HEK293T (cell line): Measurements from ENCODE around the gene NEK10.
"Not testable (repeated sequence)": the region's sequence is repeated elsewhere in the genome, so short reads cannot be mapped to it uniquely, and the experiment has no call there.

Source experiments
- CTCF ChIA-PET: fragments of 350-600 bp; formaldehyde crosslinking; extraction: SDS; loops from one replicate; lab custom pipeline; 2021; ENCODE audit warnings: antibody characterized with exemption, inconsistent platforms; lab: Yijun Ruan, JAX
- POLR2A ChIA-PET: fragments of 350-600 bp; formaldehyde crosslinking; extraction: SDS; loops from one replicate; lab custom pipeline; 2020; ENCODE audit warnings: antibody characterized with exemption, inconsistent platforms; lab: Yijun Ruan, JAX
- DNase-seq: peaks from one replicate; pipeline ENCODE4 v3.0.0; 2012; ENCODE audit warnings: mixed read lengths; ENCODE audit errors: extremely low spot score
- ARNT ChIP-seq: fragments of 450-650 bp; IDR thresholded peaks from 2 replicates; pipeline ENCODE4 v1.6.1; 2017; ENCODE audit warnings: mild to moderate bottlenecking
- BHLHE40 ChIP-seq: fragments of 450-650 bp; IDR thresholded peaks from 2 replicates; pipeline ENCODE4 v1.6.1; 2016; ENCODE audit warnings: mild to moderate bottlenecking, moderate library complexity, borderline replicate concordance
- CTBP1 ChIP-seq: fragments of 450-650 bp; IDR thresholded peaks from 2 replicates; pipeline ENCODE4 v1.6.1; 2016; ENCODE audit warnings: borderline replicate concordance
- ELF4 ChIP-seq: fragments of 450-650 bp; IDR thresholded peaks from 2 replicates; pipeline ENCODE4 v1.6.1; 2017; ENCODE audit warnings: antibody characterized with exemption
- FOXA1 ChIP-seq: fragments of 450-650 bp; IDR thresholded peaks from 2 replicates; pipeline ENCODE4 v1.6.1; 2016; ENCODE audit warnings: mild to moderate bottlenecking
- FOXK2 ChIP-seq: fragments of 450-650 bp; IDR thresholded peaks from 2 replicates; pipeline ENCODE4 v1.6.1; 2016; ENCODE audit warnings: mild to moderate bottlenecking
- FOXM1 ChIP-seq: fragments of 450-650 bp; IDR thresholded peaks from 2 replicates; pipeline ENCODE4 v1.6.1; 2017; ENCODE audit warnings: mild to moderate bottlenecking, borderline replicate concordance
- HDGF ChIP-seq: fragments of 450-650 bp; IDR thresholded peaks from 2 replicates; pipeline ENCODE4 v1.6.1; 2017; ENCODE audit warnings: antibody characterized with exemption, borderline replicate concordance
- L3MBTL2 ChIP-seq: fragments of 450-650 bp; conservative IDR thresholded peaks from 2 replicates; pipeline ENCODE4 v1.6.1; 2016; ENCODE audit warnings: mild to moderate bottlenecking
- LEF1 ChIP-seq: fragments of 450-650 bp; IDR thresholded peaks from 2 replicates; pipeline ENCODE4 v1.6.1; 2017; ENCODE audit warnings: mild to moderate bottlenecking, borderline replicate concordance
- NFRKB ChIP-seq: fragments of 450-650 bp; IDR thresholded peaks from 2 replicates; pipeline ENCODE4 v1.6.1; 2016; ENCODE audit warnings: mild to moderate bottlenecking, moderate library complexity
- SP1 ChIP-seq: fragments of 450-650 bp; IDR thresholded peaks from 2 replicates; pipeline ENCODE4 v1.6.1; 2017
- SUZ12 ChIP-seq: fragments of 450-650 bp; IDR thresholded peaks from 2 replicates; pipeline ENCODE4 v1.6.1; 2016; ENCODE audit warnings: mild to moderate bottlenecking
- TARDBP ChIP-seq: fragments of 450-650 bp; IDR thresholded peaks from 2 replicates; pipeline ENCODE4 v1.6.1; 2016
- ZNF384 ChIP-seq: fragments of 450-650 bp; IDR thresholded peaks from 2 replicates; pipeline ENCODE4 v1.6.1; 2016
- TF ChIP-seq, protein P1 (sequence below): fragments of 450-650 bp; IDR thresholded peaks from 2 replicates; pipeline ENCODE4 v1.6.1; 2016

NEK10 gene

DNA sequence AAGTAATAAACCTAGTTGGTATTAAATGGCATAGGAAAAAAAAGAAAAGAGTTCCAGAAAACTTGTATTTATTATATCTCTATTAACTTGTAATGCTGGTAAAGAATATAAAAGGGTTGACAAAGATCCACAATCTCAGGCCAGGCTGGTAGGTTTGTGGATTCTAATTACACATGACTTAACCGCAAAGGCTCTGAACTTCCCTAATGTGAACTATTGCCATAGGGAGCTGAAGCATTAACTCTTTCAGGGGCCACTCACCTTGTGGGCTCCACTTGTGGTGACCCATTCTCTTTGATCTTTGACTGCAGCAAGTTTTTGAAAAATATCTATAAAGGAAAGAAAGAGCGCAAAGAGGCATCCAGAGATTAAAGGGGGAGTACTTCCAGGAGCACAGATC, 58.5 kb downstream of the NEK10 start:
- no peak for TF ChIP-seq L3MBTL2
- TF ChIP-seq SP1: no peak
- TF ChIP-seq FOXA1: no peak
- no peak for TF ChIP-seq BHLHE40
- TF ChIP-seq CTBP1: no peak
- no peak for TF ChIP-seq SUZ12
- no peak for TF ChIP-seq TARDBP
- no peak for TF ChIP-seq HDGF
- TF ChIP-seq ELF4: no peak
- no peak for TF ChIP-seq ZNF384
- no peak for TF ChIP-seq ARNT
- ChIA-PET CTCF (no interaction called here), POLR2A (no interaction called here)
- no peak for DNase-seq

DNA sequence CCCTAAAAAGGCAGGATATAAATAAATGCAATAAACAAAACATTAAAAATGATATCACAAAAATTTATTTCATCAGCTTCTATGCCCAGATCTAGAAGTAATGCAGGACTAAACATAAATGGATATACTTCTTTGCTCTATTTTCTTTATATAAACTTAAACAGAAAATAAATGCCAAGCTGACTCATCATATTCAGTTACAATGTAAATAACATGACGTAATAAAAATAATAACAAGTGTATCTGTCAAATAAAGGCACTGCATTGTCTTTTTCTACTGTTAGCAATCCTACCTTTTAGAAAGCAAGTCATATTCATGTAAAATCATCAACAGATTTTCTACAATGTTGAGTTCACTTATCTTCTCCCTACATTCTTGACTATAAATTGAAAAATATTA, 61.6 kb downstream of the NEK10 start:
- POLR2A ChIA-PET: no interaction called here
- CTCF ChIA-PET: no interaction called here
- no peak for DNase-seq
- TF ChIP-seq NFRKB: no peak
- TF ChIP-seq FOXA1: no peak
- TF ChIP-seq ARNT: no peak
- TF ChIP-seq, protein P1, sequence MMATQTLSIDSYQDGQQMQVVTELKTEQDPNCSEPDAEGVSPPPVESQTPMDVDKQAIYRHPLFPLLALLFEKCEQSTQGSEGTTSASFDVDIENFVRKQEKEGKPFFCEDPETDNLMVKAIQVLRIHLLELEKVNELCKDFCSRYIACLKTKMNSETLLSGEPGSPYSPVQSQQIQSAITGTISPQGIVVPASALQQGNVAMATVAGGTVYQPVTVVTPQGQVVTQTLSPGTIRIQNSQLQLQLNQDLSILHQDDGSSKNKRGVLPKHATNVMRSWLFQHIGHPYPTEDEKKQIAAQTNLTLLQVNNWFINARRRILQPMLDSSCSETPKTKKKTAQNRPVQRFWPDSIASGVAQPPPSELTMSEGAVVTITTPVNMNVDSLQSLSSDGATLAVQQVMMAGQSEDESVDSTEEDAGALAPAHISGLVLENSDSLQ: no peak
- no peak for TF ChIP-seq LEF1
- TF ChIP-seq FOXM1: no peak
- no peak for TF ChIP-seq HDGF

DNA sequence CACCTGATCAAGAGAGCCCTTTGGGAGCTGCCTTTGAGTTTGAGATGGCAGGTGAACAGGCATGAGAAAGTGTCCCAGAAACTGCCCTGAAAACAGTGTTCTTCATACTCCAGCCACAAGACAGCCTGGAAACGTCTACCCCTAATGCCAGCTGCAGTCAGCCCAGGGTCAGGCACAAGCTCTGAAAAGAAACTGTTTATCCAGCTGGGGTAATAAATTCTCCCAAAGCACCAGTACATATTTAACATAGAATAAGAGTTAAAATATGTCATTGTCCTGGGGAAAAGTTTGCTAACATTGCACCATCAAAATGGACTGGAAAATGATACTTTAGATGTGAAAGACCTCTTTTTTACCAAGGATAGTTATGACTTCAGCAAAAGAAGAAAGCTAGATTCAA, 66.3 kb downstream of the NEK10 start:
- TF ChIP-seq FOXM1 (no peak), ELF4 (no peak), ARNT (no peak), L3MBTL2 (no peak), BHLHE40 (no peak), SUZ12 (no peak), SP1 (no peak), HDGF (no peak), NFRKB (no peak)
- POLR2A ChIA-PET: no interaction called here
- CTCF ChIA-PET: interaction anchor here (0.6 kb wide), 1 partner anchor 168 kb away, joined by 3 read pairs; no protein-coding TSS in a partner anchor
- no peak for DNase-seq

DNA sequence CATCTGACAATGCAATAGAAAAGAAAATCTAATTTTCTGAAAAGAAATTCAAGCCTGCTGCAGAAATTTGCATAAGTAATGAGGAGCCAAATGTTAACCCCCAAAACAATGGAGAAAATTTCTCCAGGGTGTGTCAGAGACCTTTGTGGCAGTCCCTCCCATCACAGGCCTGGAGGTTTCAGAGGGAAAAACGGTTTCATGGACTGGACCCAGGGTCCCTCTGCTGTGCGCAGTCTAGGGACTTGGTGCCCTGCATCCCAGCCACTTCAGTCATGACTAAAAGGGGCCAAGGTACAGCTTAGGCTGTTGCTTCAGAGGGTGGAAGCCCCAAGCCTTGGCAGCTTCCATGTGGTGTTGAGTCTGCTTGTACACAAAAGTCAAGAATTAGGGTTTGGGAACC, 70.2 kb downstream of the NEK10 start:
- CTCF ChIA-PET, POLR2A ChIA-PET, DNase-seq: not testable (repeated sequence)

DNA sequence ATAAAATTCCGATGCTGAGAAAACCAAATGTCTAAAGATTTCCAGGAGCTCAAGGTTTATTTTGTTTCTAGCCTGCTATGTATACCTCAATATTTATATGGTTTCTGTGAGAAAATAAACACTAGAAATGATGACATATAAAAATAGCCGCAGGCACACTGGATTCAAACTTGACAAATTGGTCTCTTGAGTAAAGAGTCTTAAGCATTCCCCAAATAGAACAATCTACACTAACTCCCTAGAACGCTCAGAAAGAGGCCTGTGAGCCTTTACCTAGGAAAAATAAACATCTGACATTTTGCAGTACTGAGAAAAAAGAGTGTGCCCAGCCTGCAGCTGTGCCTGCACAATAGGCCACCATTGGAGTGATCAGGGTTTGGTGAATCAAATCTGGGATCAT, 75.2 kb downstream of the NEK10 start:
- POLR2A ChIA-PET: no interaction called here
- no peak for DNase-seq
- TF ChIP-seq BHLHE40: no peak
- no peak for TF ChIP-seq ZNF384
- TF ChIP-seq CTBP1: no peak
- no peak for TF ChIP-seq LEF1
- no peak for TF ChIP-seq SUZ12
- TF ChIP-seq L3MBTL2: no peak
- TF ChIP-seq FOXM1: no peak
- TF ChIP-seq ARNT: no peak
- no peak for TF ChIP-seq ELF4
- TF ChIP-seq HDGF: no peak
- TF ChIP-seq SP1: no peak
- TF ChIP-seq, protein P1: no peak
- TF ChIP-seq FOXK2: no peak
- TF ChIP-seq TARDBP: no peak
- no peak for TF ChIP-seq FOXA1
- CTCF ChIA-PET: no interaction called here

DNA sequence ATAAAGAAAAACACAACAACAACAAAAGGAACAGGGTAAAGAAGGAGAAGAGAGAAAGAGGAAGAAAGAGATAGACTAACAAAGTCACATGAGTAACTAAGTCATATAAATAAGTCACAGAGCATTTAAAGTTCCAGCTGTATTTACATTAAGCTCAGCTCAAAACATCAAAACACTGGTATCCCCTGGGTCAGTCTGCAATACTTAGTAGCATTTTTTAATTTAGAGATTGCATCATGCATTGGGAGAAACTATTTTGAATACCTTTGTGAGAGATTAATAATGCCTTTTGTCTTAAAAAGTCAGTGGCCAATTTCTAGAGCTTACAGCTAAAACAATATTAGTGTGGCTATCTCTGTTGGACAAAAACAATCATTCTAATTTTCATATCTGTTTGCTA, 78.4 kb downstream of the NEK10 start:
- ChIA-PET POLR2A (no interaction called here), CTCF (no interaction called here)
- no peak for DNase-seq
- TF ChIP-seq SP1 (no peak), LEF1 (no peak), FOXK2 (no peak), BHLHE40 (no peak), NFRKB (no peak), CTBP1 (no peak), HDGF (no peak)

DNA sequence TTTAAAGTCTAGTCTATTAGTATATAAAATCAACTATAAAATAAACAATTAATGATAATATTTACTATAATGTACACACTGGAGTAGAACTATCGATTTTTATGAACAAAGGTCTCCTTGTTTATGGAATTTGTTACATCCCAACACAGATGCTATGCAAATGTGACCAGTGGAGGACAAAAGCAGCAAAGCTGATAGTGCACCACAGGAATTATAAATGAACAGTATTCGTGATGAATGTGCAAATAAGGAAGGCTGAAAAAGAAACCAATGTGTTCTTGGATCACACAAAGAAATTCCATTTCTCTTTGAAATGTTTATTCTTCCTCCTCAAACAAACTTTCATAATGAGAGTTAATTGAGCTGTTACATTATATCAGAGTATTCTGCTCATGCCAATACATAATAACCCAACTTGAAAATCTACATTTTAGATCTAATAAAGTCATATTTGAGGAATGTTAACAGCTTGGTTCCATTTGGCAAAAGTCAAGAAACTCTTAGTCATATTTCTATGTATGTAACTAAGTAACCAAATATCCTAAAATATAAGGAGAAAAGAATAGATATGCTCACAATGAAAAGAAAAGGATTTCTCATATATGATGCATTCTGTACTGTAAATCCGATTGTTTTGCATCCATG, 79.3 kb downstream of the NEK10 start:
- TF ChIP-seq ZNF384 (no peak), FOXK2 (no peak), FOXA1 (no peak), ARNT (no peak), NFRKB (no peak), L3MBTL2 (no peak), HDGF (no peak), BHLHE40 (no peak), SP1 (no peak), SUZ12 (no peak), FOXM1 (no peak), ELF4 (no peak), CTBP1 (no peak), TARDBP (no peak), LEF1 (no peak)
- TF ChIP-seq, protein P1: no peak
- ChIA-PET POLR2A (no interaction called here), CTCF (no interaction called here)
- no peak for DNase-seq
